Thyroid gland (tissue), 4 donors: Measurements from ENCODE around the gene ISL2. TPM values are rescaled to one million over a fixed set of nuclear protein-coding genes. Genes with fewer than 3 reads are reported as not detected.

ENCODE experiments used
- DNase-seq, 2 donors: peaks; one replicate each; pipeline ENCODE4 v3.0.0-alpha.2; 2019
- H3K27ac ChIP-seq, 3 donors: fragments of 200-600 bp; sonication (generic); 1 replicate in 2 of 3; 2 replicates in 1 of 3; pipeline ENCODE4 v1.5.1; 2016 to 2019; ENCODE audit warnings: mild to moderate bottlenecking in 1 of 3, moderate library complexity in 1 of 3
- H3K27me3 ChIP-seq: fragments of 200-600 bp; sonication (generic); one replicate; pipeline ENCODE4 v1.5.1; 2019
- H3K36me3 ChIP-seq, 2 donors: fragments of 200-600 bp; sonication (generic); one replicate each; pipeline ENCODE4 v1.5.1; 2016 to 2019
- H3K4me1 ChIP-seq, 2 donors: fragments of 200-600 bp; sonication (generic); one replicate each; pipeline ENCODE4 v1.5.1; 2017 to 2019
- H3K4me3 ChIP-seq, 3 donors: fragments of 200-600 bp; sonication (generic); replicated peaks in 1 of 3; 1 replicate in 2 of 3; 2 replicates in 1 of 3; pipeline ENCODE4 v1.5.1; 2016; ENCODE audit warnings: mild to moderate bottlenecking in 1 of 3
- H3K9me3 ChIP-seq: fragments of 200-600 bp; sonication (generic); one replicate; pipeline ENCODE4 v1.5.1; 2017
- POLR2A ChIP-seq, 2 donors: fragments of 450-650 bp; IDR thresholded peaks; one replicate each; pipeline ENCODE4 v1.6.1; 2017; ENCODE audit warnings: antibody characterized with exemption in 2 of 2, mild to moderate bottlenecking in 2 of 2, moderate library complexity in 1 of 2
- WGBS, 2 donors: methylation state at CpG; one replicate each; pipeline ENCODE4 v1.1.5; 2017; 5-methylcytosine and 5-hydroxymethylcytosine counted together
- intact Hi-C: fragments of 100-400 bp; cut with DNase I; formaldehyde crosslinking; loops from one replicate; pipeline ENCODE4 v1.15.1; 2023
- total RNA-seq, 4 donors: library from RNA; depleted of rRNA; stranded (reverse); fragments of >200 nt; gene quantifications; one replicate each; pipeline ENCODE4 v1.2.3, GENCODE V29; 2016
- TF ChIP-seq, protein P1 (sequence below), 6 experiments: fragments of 200-600 bp in 3 of 6; fragments of 450-650 bp in 3 of 6; sonication (generic) in 3 of 6; IDR thresholded peaks; one replicate each; pipeline ENCODE4 v1.5.1; 2016 to 2019; ENCODE audit warnings: antibody characterized with exemption in 6 of 6, mild to moderate bottlenecking in 2 of 6, inconsistent platforms in 1 of 6, moderate library complexity in 1 of 6

The ISL2 gene
- total RNA-seq, 4 donors from 2014 or later = not detected

- intact Hi-C loops = no loop called here
- TF ChIP-seq, protein P1, sequence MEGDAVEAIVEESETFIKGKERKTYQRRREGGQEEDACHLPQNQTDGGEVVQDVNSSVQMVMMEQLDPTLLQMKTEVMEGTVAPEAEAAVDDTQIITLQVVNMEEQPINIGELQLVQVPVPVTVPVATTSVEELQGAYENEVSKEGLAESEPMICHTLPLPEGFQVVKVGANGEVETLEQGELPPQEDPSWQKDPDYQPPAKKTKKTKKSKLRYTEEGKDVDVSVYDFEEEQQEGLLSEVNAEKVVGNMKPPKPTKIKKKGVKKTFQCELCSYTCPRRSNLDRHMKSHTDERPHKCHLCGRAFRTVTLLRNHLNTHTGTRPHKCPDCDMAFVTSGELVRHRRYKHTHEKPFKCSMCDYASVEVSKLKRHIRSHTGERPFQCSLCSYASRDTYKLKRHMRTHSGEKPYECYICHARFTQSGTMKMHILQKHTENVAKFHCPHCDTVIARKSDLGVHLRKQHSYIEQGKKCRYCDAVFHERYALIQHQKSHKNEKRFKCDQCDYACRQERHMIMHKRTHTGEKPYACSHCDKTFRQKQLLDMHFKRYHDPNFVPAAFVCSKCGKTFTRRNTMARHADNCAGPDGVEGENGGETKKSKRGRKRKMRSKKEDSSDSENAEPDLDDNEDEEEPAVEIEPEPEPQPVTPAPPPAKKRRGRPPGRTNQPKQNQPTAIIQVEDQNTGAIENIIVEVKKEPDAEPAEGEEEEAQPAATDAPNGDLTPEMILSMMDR (IDR thresholded peaks at IDR 0.05) = no peak
- TF ChIP-seq POLR2A (IDR thresholded peaks at IDR 0.05) = no peak
- H3K4me3 ChIP-seq = no peak overlapping the region
Measured at GRCh38 chr15:76332796-76333195, 3.8 kb upstream of the ISL2 start.

DNA sequence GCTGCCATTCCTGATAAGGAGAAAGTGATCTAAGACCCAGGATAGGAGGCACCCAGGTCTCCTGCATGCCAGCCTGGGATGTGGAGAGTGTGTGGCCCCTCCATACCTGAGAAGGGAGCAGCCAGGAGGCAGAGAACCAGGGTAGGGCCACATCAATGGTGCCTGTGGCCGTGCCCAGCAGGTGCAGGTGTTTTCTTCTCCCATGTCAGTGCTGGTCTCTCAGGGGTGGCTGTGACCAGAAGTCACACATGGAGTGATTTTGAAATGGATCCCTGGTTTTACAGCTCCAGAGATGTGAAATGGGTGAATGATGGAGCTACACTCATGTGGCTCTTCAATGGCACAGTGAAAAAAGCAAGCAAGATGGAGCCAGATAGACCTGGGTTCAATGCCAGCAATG lies 3.3 kb upstream of the ISL2 start:
- H3K27ac ChIP-seq = no peak overlapping the region
- peaks cover 42% of the 10 kb centered on the region for H3K27me3 ChIP-seq
- WGBS, 2 donors = 100% methylated on average over 1 of the region's 1 CpG; no CpG with 5 or more reads in 1 of the 2 donors
- H3K9me3 ChIP-seq = no peaks in the 10 kb centered on the region
- TF ChIP-seq, protein P1 (IDR thresholded peaks at IDR 0.05) = no peak
- TF ChIP-seq POLR2A (IDR thresholded peaks at IDR 0.05) = no peak
- no peaks in the 10 kb centered on the region for H3K36me3 ChIP-seq
- H3K4me3 ChIP-seq = no peak overlapping the region
- intact Hi-C loops = no loop called here
- H3K4me1 ChIP-seq = peaks cover 0 to 21% of the 10 kb centered on the region in 2 donors
- DNase-seq = no peak

More at GRCh38 chr15:76332796-76333195, 3.8 kb upstream of the ISL2 start:
- WGBS, 2 donors = 78 to 100% methylated on average over 1 of the region's 1 CpG
- DNase-seq = no peak
- no peak overlapping the region for H3K27ac ChIP-seq
- peaks cover 37% of the 10 kb centered on the region for H3K27me3 ChIP-seq
- H3K36me3 ChIP-seq = no peaks in the 10 kb centered on the region
- H3K9me3 ChIP-seq = no peaks in the 10 kb centered on the region
- peaks cover 0 to 16% of the 10 kb centered on the region in 2 donors for H3K4me1 ChIP-seq

DNA sequence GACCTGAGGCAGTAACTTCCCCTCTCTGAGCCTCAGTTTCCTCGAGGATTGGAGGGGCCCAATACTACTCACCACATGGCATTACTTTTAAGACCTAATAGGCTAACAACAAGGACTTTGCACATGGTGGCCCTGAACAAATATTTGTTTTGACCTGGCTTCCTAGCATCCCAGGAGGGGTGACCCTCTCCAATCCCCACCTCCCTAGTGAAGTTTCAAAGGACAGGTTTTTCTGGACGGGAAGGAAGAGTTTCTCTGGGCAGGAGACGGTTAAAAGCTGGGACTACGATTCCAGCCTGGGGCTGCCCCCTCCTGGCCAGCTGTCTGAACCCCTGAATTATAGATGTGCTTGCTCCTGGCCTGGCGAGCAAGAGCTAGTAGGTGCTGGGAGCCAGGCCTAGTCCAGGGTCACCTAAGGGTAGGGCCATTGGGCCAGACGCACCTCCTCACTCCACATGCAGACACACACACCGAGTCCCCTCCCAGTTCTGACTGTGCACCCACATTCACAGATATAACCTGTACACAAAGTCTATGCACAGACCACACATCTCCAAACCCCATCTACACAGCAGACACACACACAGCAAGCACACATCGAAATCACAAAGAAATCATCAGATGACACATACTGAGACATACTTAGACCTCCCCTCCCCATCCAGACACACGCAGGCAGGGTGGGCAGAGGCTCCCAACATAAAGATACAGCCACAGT lies 2.7 kb upstream of the ISL2 start:
- Histone ChIP-seq H3K9me3 (no peaks in the 10 kb centered on the region), H3K27ac (no peak overlapping the region), H3K27me3 (peaks cover 48% of the 10 kb centered on the region), H3K4me1 (peaks cover 0 to 22% of the 10 kb centered on the region in 2 donors), H3K36me3 (no peaks in the 10 kb centered on the region), H3K4me3 (no peak overlapping the region)
- DNase-seq = no peak
- TF ChIP-seq POLR2A (IDR thresholded peaks at IDR 0.05) = no peak
- TF ChIP-seq, protein P1 (IDR thresholded peaks at IDR 0.05) = no peak
- 50 to 69% methylated on average over 8 to 9 of the region's 9 CpGs for WGBS, 2 donors
- intact Hi-C loops = no loop called here

DNA sequence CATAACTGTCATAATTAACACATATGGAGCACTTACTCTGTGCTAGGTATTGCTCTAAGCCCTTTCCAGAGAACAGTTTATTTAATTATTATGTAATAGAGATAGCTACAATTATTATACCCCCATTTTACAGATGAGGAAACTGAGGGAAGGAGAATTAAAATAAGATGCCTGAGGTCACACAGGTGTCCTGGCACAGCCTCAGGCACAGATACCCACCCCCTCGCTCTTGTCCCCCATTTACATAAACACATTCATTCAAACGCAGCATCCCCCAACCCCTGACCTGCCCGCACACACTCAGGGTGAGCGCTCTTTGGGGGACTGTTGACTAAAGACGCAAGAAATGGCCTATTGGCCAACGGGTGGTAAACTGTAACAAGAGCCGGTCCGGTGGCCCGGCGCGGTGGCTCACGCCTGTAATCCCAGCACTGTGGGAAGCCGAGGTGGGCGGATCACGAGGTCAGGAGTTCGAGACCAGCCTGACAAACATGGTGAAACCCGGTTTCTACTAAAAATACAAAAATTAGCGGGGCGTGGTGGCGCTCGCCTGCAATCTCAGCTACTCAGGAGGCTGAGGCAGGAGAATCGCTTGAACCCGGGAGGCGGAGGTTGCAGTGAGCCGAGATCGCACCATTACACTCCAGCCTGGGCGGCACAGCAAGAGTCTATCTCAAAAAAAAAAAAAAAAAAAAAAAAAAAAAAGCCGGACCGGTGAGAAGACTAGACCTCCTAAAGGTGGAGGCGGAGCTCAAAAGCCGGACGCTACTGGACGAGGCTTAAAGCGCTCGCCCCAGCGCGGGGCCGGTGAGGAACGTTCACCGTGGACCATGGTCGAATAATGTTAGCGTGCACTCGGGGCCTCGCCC lies 1.9 kb upstream of the ISL2 start:
- Histone ChIP-seq H3K27ac (no peak overlapping the region), H3K9me3 (no peaks in the 10 kb centered on the region), H3K4me1 (peaks cover 0 to 28% of the 10 kb centered on the region in 2 donors), H3K36me3 (no peaks in the 10 kb centered on the region), H3K27me3 (peaks cover 56% of the 10 kb centered on the region), H3K4me3 (no peak overlapping the region)
- intact Hi-C loops = loop anchor here (5.0 kb wide), 1 partner anchor 142 kb away; no protein-coding TSS in a partner anchor
- no peak for TF ChIP-seq POLR2A (IDR thresholded peaks at IDR 0.05)
- TF ChIP-seq, protein P1 (IDR thresholded peaks at IDR 0.05) = no peak
- WGBS, 2 donors = 21 to 22% methylated on average over 44 of the region's 44 CpGs
- no peak for DNase-seq
